Hippocampal formation (tissue), 2 donors: Measurements from ENCODE around the gene LRP2.

Experiments
- DNase-seq, 2 donors: peaks; one replicate each; lab custom pipeline; 2025; lab: John Stamatoyannopoulos, UW

LRP2 gene

GRCh38 chr2:169119851-169120250 is 242.5 kb downstream of the LRP2 start:
- no peak for DNase-seq

- no peak for DNase-seq
These were observed 243.1 kb downstream of the LRP2 start for GRCh38 chr2:169119123-169119760.

GRCh38 chr2:169118060-169118459 is 244.3 kb downstream of the LRP2 start:
- DNase-seq, result no peak

GRCh38 chr2:169116993-169117392 is 245.3 kb downstream of the LRP2 start:
- DNase-seq, result no peak

- no peak for DNase-seq
These were observed 246.0 kb downstream of the LRP2 start for GRCh38 chr2:169116327-169116726.

GRCh38 chr2:169114056-169114455 is 248.3 kb downstream of the LRP2 start:
- DNase-seq, result no peak

- no peak for DNase-seq
These were observed 249.5 kb downstream of the LRP2 start for GRCh38 chr2:169112841-169113240.

- no peak for DNase-seq
These were observed 251.4 kb downstream of the LRP2 start for GRCh38 chr2:169110916-169111315.

GRCh38 chr2:169110419-169110818 is 251.9 kb downstream of the LRP2 start:
- DNase-seq, result no peak

GRCh38 chr2:169109502-169110409 is 252.6 kb downstream of the LRP2 start:
- DNase-seq, result peak; percentile 71 to 80

- no peak for DNase-seq
These were observed 254.0 kb downstream of the LRP2 start for GRCh38 chr2:169108099-169108884.

GRCh38 chr2:169107645-169108044 is 254.7 kb downstream of the LRP2 start:
- DNase-seq, result no peak

GRCh38 chr2:169106563-169107545 is 255.5 kb downstream of the LRP2 start:
- no peak for DNase-seq

- no peak for DNase-seq
These were observed 256.2 kb downstream of the LRP2 start for GRCh38 chr2:169106134-169106533.

- DNase-seq, result no peak
These were observed 256.9 kb downstream of the LRP2 start for GRCh38 chr2:169105476-169105875.

- no peak for DNase-seq
These were observed 257.5 kb downstream of the LRP2 start for GRCh38 chr2:169104848-169105247.

- DNase-seq, result no peak
These were observed 266.7 kb downstream of the LRP2 start for GRCh38 chr2:169095621-169096105.

GRCh38 chr2:169094676-169095075 is 267.7 kb downstream of the LRP2 start:
- no peak for DNase-seq

GRCh38 chr2:169093535-169093934 is 268.8 kb downstream of the LRP2 start:
- DNase-seq, result no peak

- DNase-seq, result no peak
These were observed 270.4 kb downstream of the LRP2 start for GRCh38 chr2:169091761-169092519.
